PFSK-1 (cell line): ENCODE data around the gene VIPAS39.

Experiments
- FOXP2 ChIP-seq: optimal IDR thresholded peaks from 2 replicates; pipeline ENCODE3; 2011; ENCODE audit warnings: borderline replicate concordance, control low read depth, inconsistent platforms; ENCODE audit not compliant: insufficient read depth; ENCODE audit errors: extremely low read length, extremely low read depth
- POLR2AphosphoS5 ChIP-seq: IDR thresholded peaks from 2 replicates; pipeline ENCODE4 v1.6.1; 2012; ENCODE audit warnings: low read depth, mild to moderate bottlenecking, control low read depth, low read length, moderate library complexity
- SIN3A ChIP-seq: IDR thresholded peaks from 2 replicates; pipeline ENCODE4 v1.6.1; 2012; ENCODE audit warnings: mild to moderate bottlenecking, low read length, moderate library complexity, borderline replicate concordance; ENCODE audit not compliant: insufficient read depth
- TAF1 ChIP-seq: IDR thresholded peaks from 2 replicates; pipeline ENCODE4 v1.6.1; 2012; ENCODE audit warnings: low read length, control low read depth, borderline replicate concordance; ENCODE audit not compliant: insufficient read depth
- TF ChIP-seq, protein P1 (sequence below), 2 experiments: IDR thresholded peaks; 2 replicates each; pipeline versions ENCODE4 v1.6.1 to v1.8.0; 2011 to 2012; ENCODE audit warnings: low read depth in 2 of 2, low read length in 2 of 2, control low read depth in 1 of 2, inconsistent platforms in 1 of 2, mild to moderate bottlenecking in 1 of 2, moderate library complexity in 1 of 2; ENCODE audit not compliant: insufficient read depth in 1 of 2

VIPAS39 gene

DNA sequence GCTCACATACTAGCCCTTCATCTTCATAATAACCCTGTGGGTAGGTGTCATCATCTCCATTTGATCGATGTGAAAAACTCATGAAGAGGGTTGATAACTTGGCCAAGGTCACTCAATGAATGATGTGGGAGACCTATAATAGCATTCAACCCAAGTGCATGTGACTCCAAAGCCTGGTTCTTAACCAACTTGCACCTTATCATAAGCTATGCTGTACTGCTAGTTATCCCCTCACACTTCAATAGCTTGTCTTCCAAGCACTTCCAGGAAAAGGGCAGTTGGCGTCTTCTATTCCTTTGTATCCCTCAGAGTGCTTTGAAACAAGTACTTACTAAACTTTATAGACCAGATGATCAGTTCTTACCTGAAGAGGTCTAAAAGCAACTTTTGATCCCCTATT lies 15.2 kb downstream of the VIPAS39 start:
- TF ChIP-seq, protein P1, sequence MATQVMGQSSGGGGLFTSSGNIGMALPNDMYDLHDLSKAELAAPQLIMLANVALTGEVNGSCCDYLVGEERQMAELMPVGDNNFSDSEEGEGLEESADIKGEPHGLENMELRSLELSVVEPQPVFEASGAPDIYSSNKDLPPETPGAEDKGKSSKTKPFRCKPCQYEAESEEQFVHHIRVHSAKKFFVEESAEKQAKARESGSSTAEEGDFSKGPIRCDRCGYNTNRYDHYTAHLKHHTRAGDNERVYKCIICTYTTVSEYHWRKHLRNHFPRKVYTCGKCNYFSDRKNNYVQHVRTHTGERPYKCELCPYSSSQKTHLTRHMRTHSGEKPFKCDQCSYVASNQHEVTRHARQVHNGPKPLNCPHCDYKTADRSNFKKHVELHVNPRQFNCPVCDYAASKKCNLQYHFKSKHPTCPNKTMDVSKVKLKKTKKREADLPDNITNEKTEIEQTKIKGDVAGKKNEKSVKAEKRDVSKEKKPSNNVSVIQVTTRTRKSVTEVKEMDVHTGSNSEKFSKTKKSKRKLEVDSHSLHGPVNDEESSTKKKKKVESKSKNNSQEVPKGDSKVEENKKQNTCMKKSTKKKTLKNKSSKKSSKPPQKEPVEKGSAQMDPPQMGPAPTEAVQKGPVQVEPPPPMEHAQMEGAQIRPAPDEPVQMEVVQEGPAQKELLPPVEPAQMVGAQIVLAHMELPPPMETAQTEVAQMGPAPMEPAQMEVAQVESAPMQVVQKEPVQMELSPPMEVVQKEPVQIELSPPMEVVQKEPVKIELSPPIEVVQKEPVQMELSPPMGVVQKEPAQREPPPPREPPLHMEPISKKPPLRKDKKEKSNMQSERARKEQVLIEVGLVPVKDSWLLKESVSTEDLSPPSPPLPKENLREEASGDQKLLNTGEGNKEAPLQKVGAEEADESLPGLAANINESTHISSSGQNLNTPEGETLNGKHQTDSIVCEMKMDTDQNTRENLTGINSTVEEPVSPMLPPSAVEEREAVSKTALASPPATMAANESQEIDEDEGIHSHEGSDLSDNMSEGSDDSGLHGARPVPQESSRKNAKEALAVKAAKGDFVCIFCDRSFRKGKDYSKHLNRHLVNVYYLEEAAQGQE (IDR thresholded peaks at IDR 0.05; ENCODE audit: insufficient read depth in 1 of 2, low read depth in 2 of 2, low read length in 2 of 2): no peak
- TF ChIP-seq TAF1: no peak
- TF ChIP-seq POLR2AphosphoS5: no peak
- TF ChIP-seq SIN3A: no peak
- no peak for TF ChIP-seq FOXP2

DNA sequence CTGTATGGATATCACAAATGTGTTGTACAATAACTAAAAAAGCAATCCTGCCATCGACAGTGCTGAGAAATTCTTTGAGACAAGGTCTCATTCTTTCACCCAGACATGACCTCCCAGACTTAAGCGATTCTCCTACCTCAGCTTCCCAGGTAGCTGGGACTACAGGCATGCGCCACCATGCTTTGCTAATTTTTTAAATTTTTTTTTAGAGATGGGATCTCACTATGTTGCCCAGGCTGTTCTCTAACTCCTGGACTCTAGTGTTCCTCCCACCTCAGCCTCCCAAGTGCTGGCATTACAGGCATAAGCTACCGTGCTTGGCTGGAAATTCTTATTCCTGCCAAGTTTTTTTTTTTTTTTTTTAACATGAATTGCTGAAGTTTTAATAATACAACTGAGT lies 17.5 kb downstream of the VIPAS39 start:
- TF ChIP-seq SIN3A: no peak
- TF ChIP-seq POLR2AphosphoS5: no peak
- TF ChIP-seq FOXP2: no peak
- TF ChIP-seq, protein P1 (IDR thresholded peaks at IDR 0.05; ENCODE audit: insufficient read depth in 1 of 2, low read depth in 2 of 2, low read length in 2 of 2): no peak
- no peak for TF ChIP-seq TAF1

DNA sequence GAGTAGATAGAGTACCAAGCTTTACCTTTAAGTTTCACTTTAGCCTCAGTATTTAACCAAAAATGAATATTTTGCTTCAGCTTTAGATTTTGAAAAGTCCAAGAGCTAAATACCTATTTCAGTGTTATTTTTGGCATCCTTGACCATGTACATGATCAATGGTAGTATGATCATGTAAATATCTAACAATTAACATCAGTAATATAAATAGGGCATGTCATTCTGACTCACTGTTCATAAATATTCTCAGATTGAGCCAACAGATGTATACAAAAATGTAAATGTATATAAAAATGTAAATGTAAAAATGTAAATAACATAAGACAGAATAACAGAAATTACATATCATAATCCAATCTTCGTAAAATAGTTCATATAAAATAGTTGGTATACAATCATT lies 18.8 kb downstream of the VIPAS39 start:
- TF ChIP-seq TAF1 (no peak), FOXP2 (no peak), POLR2AphosphoS5 (no peak), SIN3A (no peak)
- TF ChIP-seq, protein P1 (IDR thresholded peaks at IDR 0.05; ENCODE audit: insufficient read depth in 1 of 2, low read depth in 2 of 2, low read length in 2 of 2): no peak

DNA sequence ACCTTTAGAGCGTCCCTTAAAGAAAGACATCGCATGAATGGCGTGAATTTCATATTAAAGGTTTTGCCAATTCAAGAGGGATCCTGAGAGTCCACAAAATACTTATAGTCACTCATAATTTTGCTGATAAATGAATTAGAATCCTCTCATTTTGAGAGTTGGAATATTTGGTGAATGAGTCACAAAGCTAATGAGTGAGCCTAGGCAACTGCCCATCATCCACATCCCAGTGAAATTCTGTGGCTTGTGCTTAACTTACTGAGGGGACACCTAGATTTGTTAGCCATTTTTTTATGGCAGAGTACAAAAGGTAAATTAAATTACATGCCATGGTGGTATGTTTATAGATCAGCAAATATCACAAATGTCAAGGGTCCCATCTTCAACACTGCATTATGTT lies 21.4 kb downstream of the VIPAS39 start:
- no peak for TF ChIP-seq TAF1
- TF ChIP-seq SIN3A: no peak
- no peak for TF ChIP-seq FOXP2
- TF ChIP-seq, protein P1 (IDR thresholded peaks at IDR 0.05; ENCODE audit: insufficient read depth in 1 of 2, low read depth in 2 of 2, low read length in 2 of 2): no peak
- TF ChIP-seq POLR2AphosphoS5: no peak

DNA sequence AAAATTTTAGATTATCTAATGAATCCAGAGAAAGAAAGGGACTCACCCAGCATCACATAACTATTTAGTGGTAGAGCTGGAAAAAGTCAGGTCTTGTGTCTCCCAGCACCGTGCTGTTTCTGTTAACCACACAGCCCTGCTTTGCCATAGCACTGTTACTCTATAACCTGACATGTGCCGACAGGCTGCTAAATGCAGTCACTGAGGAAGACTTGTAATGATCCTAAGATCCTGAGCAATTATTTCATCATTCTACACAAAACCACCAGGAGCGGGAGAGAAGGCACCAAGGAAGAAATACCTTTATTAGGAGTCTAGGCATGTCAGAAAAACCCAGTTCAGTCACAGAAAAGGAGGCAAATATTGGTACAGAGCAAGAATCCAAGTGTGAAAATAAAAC lies 31.0 kb downstream of the VIPAS39 start:
- TF ChIP-seq, protein P1 (IDR thresholded peaks at IDR 0.05; ENCODE audit: insufficient read depth in 1 of 2, low read depth in 2 of 2, low read length in 2 of 2): no peak
- no peak for TF ChIP-seq POLR2AphosphoS5
- no peak for TF ChIP-seq FOXP2
- TF ChIP-seq SIN3A: no peak
- TF ChIP-seq TAF1: no peak
